Ovary (tissue), 9 donors: Measurements from ENCODE around the gene PDZRN3. TPM values are rescaled to one million over a fixed set of nuclear protein-coding genes. Genes with fewer than 3 reads are reported as not detected.

Experiments
- DNase-seq, 5 donors: peaks; one replicate each; pipeline ENCODE4 v3.0.0-alpha.2; 2019 to 2020
- H3K27ac ChIP-seq, 2 donors: fragments of 200-600 bp; one replicate each; pipeline versions ENCODE4 v1.5.1 to v1.8.0; 2019 to 2022
- H3K27me3 ChIP-seq: fragments of 200-600 bp; one replicate; pipeline ENCODE4 v1.8.0; 2022
- H3K36me3 ChIP-seq: fragments of 200-600 bp; sonication (generic); one replicate; pipeline ENCODE4 v1.5.1; 2019
- H3K4me1 ChIP-seq: one replicate; pipeline ENCODE4 v1.8.1; 2013; ENCODE audit warnings: mild to moderate bottlenecking, moderate library complexity; ENCODE audit not compliant: insufficient read depth
- H3K4me3 ChIP-seq: fragments of 200-600 bp; sonication (generic); one replicate; pipeline ENCODE4 v1.5.1; 2017
- H3K9me3 ChIP-seq, 2 donors: fragments of 200-600 bp in 1 of 2; sonication (generic) in 1 of 2; one replicate each; pipeline versions ENCODE4 v1.5.1 to v1.8.1; 2013 to 2019; ENCODE audit warnings: mild to moderate bottlenecking in 1 of 2, moderate library complexity in 1 of 2
- EP300 ChIP-seq: sonication (generic); formaldehyde crosslinking; IDR thresholded peaks from one replicate; pipeline ENCODE4 v1.6.1; 2017; ENCODE audit warnings: antibody characterized with exemption
- POLR2A ChIP-seq: fragments of 450-650 bp; IDR thresholded peaks from one replicate; pipeline ENCODE4 v1.6.1; 2017; ENCODE audit warnings: antibody characterized with exemption, mild to moderate bottlenecking, moderate library complexity
- WGBS, 3 donors: extraction: QIAGEN DNeasy Blood & Tissue Kit in 1 of 3; methylation state at CpG; one replicate each; pipeline versions ENCODE4 v1.1.5 to v1.1.7; 2013 to 2017; 5-methylcytosine and 5-hydroxymethylcytosine counted together
- intact Hi-C, 4 donors: fragments of 100-400 bp; cut with DNase I; formaldehyde crosslinking; loops; one replicate each; pipeline versions ENCODE4 v1.11.0 to v1.15.1; 2022 to 2023
- polyA plus RNA-seq, 2 donors: library from polyadenylated mRNA; stranded (reverse); fragments of 200-250 nt in 1 of 2; fragments of 350-450 nt in 1 of 2; fragmentation: Illumina TruSeq in 1 of 2; extraction: RNeasy Lipid Tissue Mini Kit (QIAGEN cat#74804) in 1 of 2; gene quantifications; one replicate each; pipeline ENCODE4 v1.2.3, GENCODE V29; 2013 to 2014
- total RNA-seq, 7 donors: library from RNA; depleted of rRNA in 2 of 7; stranded (reverse); fragments of >200 nt in 2 of 7; fragmentation: NEBNext Ultra II Directional in 3 of 7; extraction: Animal tissue kit (Norgen Biotek cat#: 25700) in 3 of 7; gene quantifications; one replicate each; pipeline versions ENCODE4 v1.1.0 to v1.2.4, GENCODE V29; 2016 to 2023
- TF ChIP-seq, protein P1 (sequence below), 3 donors: fragments of 450-650 bp in 2 of 3; fragments of 200-600 bp in 1 of 3; IDR thresholded peaks; one replicate each; pipeline versions ENCODE4 v1.5.1 to v1.8.0; 2016 to 2022; ENCODE audit warnings: antibody characterized with exemption in 3 of 3, mild to moderate bottlenecking in 1 of 3
- donor health status: DM: no; HTN: no; CAD: no; lungs with moderate emphysema.
- donor health status: DM: no; HTN: no; CAD: no.
- donor health status: Bipolar disorder and iron deficiency.
- donor health status: DM: yes; HTN: yes; CAD: no.
- donor health status: DM: no; HTN: no; CAD: no.
- donor health status: DM: yes; HTN: yes; CAD: no.

The PDZRN3 gene
- total and polyA plus RNA-seq, 9 donors, result 68.1 to 161 (median 102) TPM

DNA sequence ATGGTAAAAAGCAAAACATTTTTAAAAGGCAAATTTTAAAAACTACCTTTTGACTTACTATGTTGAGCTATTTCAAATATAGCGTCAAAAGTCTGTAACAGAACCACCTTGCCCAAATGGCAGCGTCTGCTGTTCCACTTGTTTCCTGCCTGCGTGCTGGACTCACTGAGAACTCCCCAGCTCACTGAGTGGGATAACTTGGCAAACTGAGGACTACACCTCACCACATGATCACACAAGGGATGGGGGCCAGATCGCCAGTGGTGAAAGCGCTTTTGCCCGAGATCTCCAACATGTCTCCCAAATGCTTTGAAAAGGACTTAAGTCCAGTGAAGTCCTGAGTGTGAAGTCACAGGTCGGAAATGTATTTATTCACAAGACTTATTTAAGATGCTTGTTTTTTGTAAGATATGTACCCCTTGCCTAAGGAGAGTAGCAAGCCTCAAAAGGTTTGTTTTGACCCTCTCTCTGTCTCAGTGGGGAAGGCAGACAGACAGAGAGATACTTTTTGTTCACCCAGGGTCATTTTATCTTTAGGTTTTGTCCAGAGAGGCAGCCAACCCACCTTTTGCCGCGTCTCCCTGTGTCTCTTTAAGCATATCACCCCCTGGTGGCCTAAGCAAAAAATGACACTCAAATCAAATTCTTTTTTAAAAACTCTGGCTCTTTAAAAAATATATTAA, 192.6 kb downstream of the PDZRN3 start:
- H3K4me1 ChIP-seq, result peaks cover 18% of the 10 kb centered on the region
- no peaks in the 10 kb centered on the region for H3K27me3 ChIP-seq
- no peak overlapping the region for H3K4me3 ChIP-seq
- 48 to 59% (median 57%) methylated on average over 9 of the region's 9 CpGs for WGBS, 3 donors
- no peaks in the 10 kb centered on the region for H3K36me3 ChIP-seq
- intact Hi-C loops, result loop anchor here (5.0 to 10.0 kb wide), 2 partner anchors 327 to 330 kb away; no protein-coding TSS in a partner anchor
- H3K27ac ChIP-seq, result peak overlapping the region in 1 of 2 donors; percentile 50
- TF ChIP-seq POLR2A, result no peak
- TF ChIP-seq, protein P1, sequence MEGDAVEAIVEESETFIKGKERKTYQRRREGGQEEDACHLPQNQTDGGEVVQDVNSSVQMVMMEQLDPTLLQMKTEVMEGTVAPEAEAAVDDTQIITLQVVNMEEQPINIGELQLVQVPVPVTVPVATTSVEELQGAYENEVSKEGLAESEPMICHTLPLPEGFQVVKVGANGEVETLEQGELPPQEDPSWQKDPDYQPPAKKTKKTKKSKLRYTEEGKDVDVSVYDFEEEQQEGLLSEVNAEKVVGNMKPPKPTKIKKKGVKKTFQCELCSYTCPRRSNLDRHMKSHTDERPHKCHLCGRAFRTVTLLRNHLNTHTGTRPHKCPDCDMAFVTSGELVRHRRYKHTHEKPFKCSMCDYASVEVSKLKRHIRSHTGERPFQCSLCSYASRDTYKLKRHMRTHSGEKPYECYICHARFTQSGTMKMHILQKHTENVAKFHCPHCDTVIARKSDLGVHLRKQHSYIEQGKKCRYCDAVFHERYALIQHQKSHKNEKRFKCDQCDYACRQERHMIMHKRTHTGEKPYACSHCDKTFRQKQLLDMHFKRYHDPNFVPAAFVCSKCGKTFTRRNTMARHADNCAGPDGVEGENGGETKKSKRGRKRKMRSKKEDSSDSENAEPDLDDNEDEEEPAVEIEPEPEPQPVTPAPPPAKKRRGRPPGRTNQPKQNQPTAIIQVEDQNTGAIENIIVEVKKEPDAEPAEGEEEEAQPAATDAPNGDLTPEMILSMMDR (IDR thresholded peaks at IDR 0.05), result peak in 2 of 3 donors; percentile 51 to 52
- no peak for DNase-seq
- no peaks in the 10 kb centered on the region for H3K9me3 ChIP-seq

- no peak for TF ChIP-seq POLR2A
- TF ChIP-seq, protein P1 (IDR thresholded peaks at IDR 0.05), result no peak
- TF ChIP-seq EP300, result no peak
- no peaks in the 10 kb centered on the region for H3K27me3 ChIP-seq
- H3K4me3 ChIP-seq, result no peak overlapping the region
- H3K36me3 ChIP-seq, result no peaks in the 10 kb centered on the region
- H3K27ac ChIP-seq, result no peak overlapping the region
- no peaks in the 10 kb centered on the region for H3K9me3 ChIP-seq
- 52 to 59% (median 56%) methylated on average over 6 of the region's 6 CpGs for WGBS, 3 donors
- peaks cover 24% of the 10 kb centered on the region for H3K4me1 ChIP-seq
- no peak for DNase-seq
- intact Hi-C loops, result loop anchor here (5.0 to 10.0 kb wide), 2 partner anchors 327 to 329 kb away; no protein-coding TSS in a partner anchor
Measured at GRCh38 chr3:73431183-73431900, 193.4 kb downstream of the PDZRN3 start.

DNA sequence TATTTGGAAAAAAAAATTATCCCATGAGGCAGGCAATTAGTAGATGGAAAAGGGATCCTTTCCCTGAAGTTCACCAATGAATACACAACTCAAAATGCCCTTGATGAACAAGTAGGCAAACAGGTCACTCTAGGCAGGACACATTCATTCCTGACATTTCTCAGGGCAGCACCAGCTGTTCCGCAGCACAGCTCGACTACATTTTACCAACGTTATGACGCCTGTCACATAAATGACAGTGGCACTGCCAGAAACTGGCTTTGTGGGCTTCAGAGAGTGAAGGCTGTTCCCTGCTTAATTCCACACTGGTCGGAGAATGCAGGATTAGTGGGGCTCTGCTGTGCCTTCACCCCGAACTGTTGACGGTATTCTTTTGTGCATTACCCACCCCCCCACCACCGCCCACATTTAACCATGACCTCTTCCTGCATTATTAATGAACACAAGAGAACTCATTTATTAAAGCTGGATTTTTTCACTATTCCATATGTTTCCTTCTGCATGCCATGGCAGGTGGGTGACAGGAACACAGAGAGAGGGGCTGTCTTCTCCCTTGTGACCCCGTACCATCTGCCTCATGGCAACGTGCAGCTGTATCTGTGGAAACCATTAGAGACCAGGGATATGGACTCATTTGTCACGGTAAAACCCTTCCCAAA, 197.6 kb downstream of the PDZRN3 start:
- 82 to 89% (median 82%) methylated on average over 11 of the region's 11 CpGs for WGBS, 3 donors
- DNase-seq, result no peak
- Histone ChIP-seq H3K27ac (peak overlapping the region in 1 of 2 donors; percentile 35), H3K27me3 (no peaks in the 10 kb centered on the region), H3K36me3 (no peaks in the 10 kb centered on the region), H3K4me1 (peaks cover 18% of the 10 kb centered on the region), H3K4me3 (no peak overlapping the region), H3K9me3 (no peaks in the 10 kb centered on the region)
- intact Hi-C loops, result no loop called here
- TF ChIP-seq EP300, result no peak
- TF ChIP-seq POLR2A, result no peak
- TF ChIP-seq, protein P1 (IDR thresholded peaks at IDR 0.05), result no peak

DNA sequence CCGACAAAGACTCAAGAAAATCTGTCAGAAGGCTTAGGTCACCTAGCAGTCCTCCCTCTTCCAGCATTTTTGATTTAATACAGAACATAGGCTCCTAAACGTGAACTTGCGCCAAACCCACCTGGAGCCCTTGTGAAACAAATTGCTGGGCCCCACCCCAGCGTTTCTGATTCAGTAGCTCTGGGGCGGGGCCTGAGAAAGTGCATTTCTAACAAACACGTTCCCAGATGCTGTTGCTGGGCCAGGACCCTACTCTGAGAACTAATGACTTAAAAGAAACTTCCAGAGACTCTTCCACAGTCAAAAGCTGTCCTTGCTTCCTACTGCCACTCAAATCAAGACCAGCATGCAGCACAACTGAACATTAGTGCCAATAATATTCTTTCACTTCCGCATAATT, 198.1 kb downstream of the PDZRN3 start:
- H3K4me3 ChIP-seq, result no peak overlapping the region
- WGBS, 3 donors, result 62 to 65% (median 64%) methylated on average over 7 of the region's 7 CpGs
- intact Hi-C loops, result no loop called here
- H3K27ac ChIP-seq, result peak overlapping the region in 1 of 2 donors; percentile 35
- no peak for TF ChIP-seq EP300
- no peak for TF ChIP-seq POLR2A
- TF ChIP-seq, protein P1 (IDR thresholded peaks at IDR 0.05), result no peak
- no peaks in the 10 kb centered on the region for H3K27me3 ChIP-seq
- H3K36me3 ChIP-seq, result no peaks in the 10 kb centered on the region
- H3K4me1 ChIP-seq, result peaks cover 17% of the 10 kb centered on the region
- no peak for DNase-seq
- no peaks in the 10 kb centered on the region for H3K9me3 ChIP-seq
